Measurements from ENCODE around the gene LRRN4.

LRRN4 gene

GRCh38 chr20:6030453-6031080, 23.3 kb downstream of the LRRN4 start:
- DNase-seq (ENCODE audit: low read depth) = no peak

GRCh38 chr20:6029538-6029937, 24.3 kb downstream of the LRRN4 start:
- DNase-seq (ENCODE audit: low read depth) = no peak

- no peak for DNase-seq (ENCODE audit: low read depth)
Measured at GRCh38 chr20:6028818-6029217, 25.0 kb downstream of the LRRN4 start.

- DNase-seq (ENCODE audit: low read depth) = no peak
Measured at GRCh38 chr20:6026051-6026450, 27.8 kb downstream of the LRRN4 start.

- DNase-seq (ENCODE audit: low read depth) = no peak
Measured at GRCh38 chr20:6024768-6025167, 29.1 kb downstream of the LRRN4 start.

- no peak for DNase-seq (ENCODE audit: low read depth)
Measured at GRCh38 chr20:6017880-6018279, 36.0 kb downstream of the LRRN4 start.

- no peak for DNase-seq (ENCODE audit: low read depth)
Measured at GRCh38 chr20:6017467-6017866, 36.4 kb downstream of the LRRN4 start.

GRCh38 chr20:6014957-6015356, 38.9 kb downstream of the LRRN4 start:
- DNase-seq (ENCODE audit: low read depth) = no peak

GRCh38 chr20:6014017-6014416, 39.8 kb downstream of the LRRN4 start:
- no peak for DNase-seq (ENCODE audit: low read depth)

GRCh38 chr20:6012179-6012578, 41.7 kb downstream of the LRRN4 start:
- DNase-seq (ENCODE audit: low read depth) = no peak

- no peak for DNase-seq (ENCODE audit: low read depth)
Measured at GRCh38 chr20:6008254-6008653, 45.6 kb downstream of the LRRN4 start.

- no peak for DNase-seq (ENCODE audit: low read depth)
Measured at GRCh38 chr20:6007529-6008103, 46.2 kb downstream of the LRRN4 start.

- DNase-seq (ENCODE audit: low read depth) = no peak
Measured at GRCh38 chr20:6007094-6007528, 46.7 kb downstream of the LRRN4 start.

- DNase-seq (ENCODE audit: low read depth) = no peak
Measured at GRCh38 chr20:6006603-6006949, 47.3 kb downstream of the LRRN4 start.

GRCh38 chr20:6000871-6001270, 53.0 kb downstream of the LRRN4 start:
- DNase-seq (ENCODE audit: low read depth) = no peak

GRCh38 chr20:5999783-6000182, 54.1 kb downstream of the LRRN4 start:
- DNase-seq (ENCODE audit: low read depth) = no peak

- no peak for DNase-seq (ENCODE audit: low read depth)
Measured at GRCh38 chr20:5996765-5997164, 57.1 kb downstream of the LRRN4 start.

- no peak for DNase-seq (ENCODE audit: low read depth)
Measured at GRCh38 chr20:5991623-5992441, 62.0 kb downstream of the LRRN4 start.

- no peak for DNase-seq (ENCODE audit: low read depth)
Measured at GRCh38 chr20:5990946-5991345, 62.9 kb downstream of the LRRN4 start.

Data from CMK (cell line).